Ramos (cell line): ENCODE data around the gene IGSF21.

Experiments used
- in situ Hi-C: fragments of 300-500 bp; cut with MboI; formaldehyde crosslinking; loops from one replicate; pipeline ENCODE4 v1.14.3; 2022; ENCODE audit warnings: low sequenced_read_pairs; ENCODE audit not compliant: unreplicated experiment

IGSF21 gene

DNA sequence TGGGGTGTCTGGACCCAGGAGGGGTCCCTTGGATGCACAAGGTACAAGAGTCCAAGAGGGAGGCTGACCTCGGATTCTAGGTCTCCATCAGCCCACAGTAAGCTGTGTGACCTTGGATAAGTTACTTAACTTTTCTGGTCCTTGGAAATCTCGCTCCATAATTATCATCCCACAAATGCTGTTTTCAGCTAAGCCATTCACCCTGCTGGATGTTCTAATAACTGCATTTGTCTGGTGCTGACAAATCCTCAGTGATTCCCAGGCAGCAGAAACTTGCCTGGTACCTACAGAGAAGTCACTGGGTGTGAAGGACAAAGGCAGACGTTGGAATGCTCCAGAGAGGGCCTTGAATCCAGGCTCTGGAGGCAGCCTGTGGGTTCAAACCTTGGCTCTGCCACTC, 89.7 kb downstream of the IGSF21 start:
- in situ Hi-C loops, result no loop called here

DNA sequence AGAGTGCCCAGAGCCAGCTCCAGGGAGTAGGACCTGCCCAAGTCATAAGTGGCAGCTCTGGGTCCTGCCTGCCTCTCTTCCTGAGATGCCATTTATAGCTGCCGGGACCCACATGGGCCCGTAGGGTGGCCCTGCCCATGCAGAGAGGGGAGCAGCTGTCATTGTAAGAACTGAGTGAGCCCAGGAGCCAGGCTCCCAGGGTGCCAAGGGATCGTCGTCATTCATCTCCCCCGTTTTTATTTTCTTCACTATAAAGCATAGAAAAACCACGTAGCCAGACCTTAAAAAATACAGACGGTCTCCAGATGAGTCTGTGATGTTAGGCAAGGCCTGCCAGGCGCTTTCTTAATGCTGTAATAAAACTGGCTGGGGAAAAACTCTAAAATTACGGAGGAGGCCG, 90.7 kb downstream of the IGSF21 start:
- in situ Hi-C loops, result no loop called here

DNA sequence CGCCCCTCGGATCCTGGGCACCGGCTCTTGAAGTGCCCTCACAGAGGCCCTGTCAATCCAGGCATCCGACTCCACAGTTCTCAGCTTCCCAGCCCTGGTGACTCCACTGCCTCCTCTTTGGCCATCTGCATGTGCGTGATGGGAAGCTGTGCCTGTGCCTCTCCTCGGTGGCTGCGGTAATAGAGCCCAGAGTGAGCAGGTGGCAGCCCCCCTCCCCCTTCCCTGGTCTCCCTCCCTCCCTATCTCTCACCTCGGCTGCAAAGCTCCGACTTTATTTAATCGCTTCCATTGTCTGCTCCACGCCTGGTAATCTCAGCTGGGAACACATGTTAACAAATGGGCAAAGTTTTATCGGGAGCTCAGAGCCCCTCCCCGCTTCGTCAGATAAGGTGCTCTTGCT, 91.9 kb downstream of the IGSF21 start:
- in situ Hi-C loops, result no loop called here

DNA sequence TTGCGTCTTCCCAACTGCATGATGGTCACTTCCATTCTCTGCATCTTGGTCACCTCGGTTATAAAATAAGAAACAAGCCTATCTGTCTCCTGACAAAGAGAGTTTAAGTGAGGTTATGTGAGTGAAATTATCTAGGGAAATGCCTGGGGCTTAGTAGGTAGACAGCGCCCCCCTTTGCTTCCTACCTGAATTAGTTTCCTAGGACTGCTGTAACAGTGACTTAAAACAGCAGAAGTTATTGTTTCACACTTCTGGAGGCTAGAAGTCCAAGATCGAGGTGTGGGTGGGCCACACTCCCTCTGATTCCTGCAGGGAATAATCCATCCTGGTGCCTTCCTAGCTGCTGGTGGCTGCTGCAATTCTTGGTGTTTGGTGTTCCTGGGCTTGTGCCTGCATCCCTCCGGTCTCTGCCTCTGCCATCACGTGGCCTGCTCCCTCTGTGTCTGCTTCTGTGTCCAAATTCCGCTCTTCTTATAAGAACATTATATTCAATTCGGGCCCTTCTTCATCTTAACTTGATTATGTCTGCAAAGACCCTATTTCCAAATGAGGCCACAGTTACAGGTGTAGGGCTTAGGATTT, 92.6 kb downstream of the IGSF21 start:
- in situ Hi-C loops, result no loop called here

DNA sequence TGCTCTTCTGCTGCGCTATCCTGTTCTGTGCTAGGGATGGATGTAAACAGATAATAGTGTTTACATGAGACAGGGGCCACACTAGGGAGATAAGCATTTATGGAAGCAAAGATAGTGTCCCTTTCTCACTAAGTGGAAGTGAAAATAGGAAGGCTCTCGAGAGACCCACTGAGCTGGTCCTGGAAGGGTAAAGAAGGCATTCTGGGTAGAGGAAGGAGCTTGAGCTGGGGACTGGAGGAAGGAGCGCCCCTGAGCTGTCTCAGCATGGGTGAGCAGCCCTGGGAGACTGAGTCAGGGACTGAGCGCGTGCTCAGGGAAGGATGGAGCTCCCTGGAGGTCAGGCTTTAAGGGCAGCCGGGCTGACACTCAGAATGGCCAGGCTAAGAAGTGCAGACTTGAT, 93.3 kb downstream of the IGSF21 start:
- in situ Hi-C loops, result no loop called here

DNA sequence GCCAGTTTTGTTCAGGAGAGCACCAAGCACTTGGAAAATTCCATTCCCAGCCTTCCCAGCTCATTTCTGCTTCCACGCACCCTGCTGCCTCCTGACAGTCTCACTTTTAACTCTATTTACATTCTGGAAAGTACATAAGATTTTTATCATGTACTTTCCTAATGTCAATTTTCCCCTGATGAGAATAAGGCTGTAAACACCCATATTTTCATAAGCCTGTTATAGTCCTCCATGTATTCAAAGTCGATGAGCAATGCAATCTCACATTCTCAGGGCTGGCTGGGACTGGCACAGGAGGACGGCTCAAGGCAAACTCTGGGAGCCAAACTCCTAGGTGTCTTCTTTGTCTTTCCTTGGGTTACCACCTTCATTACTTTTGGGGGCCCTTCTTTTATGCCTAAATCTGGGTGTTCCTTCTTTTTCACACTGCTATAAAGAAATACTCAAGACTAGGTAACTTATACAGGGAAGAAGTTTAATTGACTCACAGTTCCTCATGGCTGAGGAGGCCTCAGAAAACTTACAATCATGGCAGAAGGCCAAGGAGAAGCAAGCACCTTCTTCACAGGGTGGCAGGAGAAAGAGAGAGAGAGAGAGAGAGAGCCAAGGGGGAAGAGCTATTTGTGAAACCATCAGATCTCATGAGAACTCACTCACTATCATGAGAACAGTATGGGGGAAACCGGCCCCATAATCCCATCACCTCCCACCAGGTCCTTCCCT, 94.6 kb downstream of the IGSF21 start:
- in situ Hi-C loops, result no loop called here

DNA sequence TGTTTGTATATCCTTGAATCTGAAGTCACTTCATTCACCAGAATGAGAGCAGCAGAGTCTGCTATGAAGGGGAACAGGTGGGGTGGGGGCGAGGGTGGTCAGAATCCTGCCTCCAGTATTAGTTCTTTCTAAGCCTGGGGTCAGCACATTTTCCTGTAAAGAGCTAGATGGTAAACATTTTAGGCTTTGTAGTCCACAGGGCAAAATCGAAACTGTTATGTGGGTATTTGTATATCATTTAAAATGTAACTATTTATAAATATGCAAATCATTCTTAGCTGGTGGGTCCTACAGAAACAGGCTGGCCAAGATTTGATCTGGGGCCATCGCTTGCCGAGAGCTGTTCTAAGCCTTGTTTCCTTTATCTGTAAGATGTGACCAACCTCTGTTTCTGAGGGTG, 96.0 kb downstream of the IGSF21 start:
- in situ Hi-C loops, result no loop called here

DNA sequence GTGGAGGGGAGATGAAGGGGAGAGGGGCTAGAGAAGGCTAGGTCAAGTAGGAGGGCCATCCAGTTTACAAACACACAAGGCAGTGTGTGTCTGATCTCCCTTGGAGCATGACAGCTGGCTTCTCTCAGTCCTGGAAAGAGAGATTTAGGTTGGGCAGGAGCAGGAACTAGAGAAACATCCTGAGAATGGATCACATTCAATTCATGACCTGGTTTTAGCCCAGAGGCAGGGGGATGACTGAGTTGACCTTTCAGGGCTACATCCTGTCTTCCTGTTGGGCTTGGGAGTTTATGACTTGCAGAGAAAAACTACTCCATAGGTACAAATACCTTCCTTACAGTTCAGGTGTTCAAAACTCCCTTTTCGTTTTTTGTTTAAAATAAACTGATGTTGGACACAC, 97.0 kb downstream of the IGSF21 start:
- in situ Hi-C loops, result no loop called here

DNA sequence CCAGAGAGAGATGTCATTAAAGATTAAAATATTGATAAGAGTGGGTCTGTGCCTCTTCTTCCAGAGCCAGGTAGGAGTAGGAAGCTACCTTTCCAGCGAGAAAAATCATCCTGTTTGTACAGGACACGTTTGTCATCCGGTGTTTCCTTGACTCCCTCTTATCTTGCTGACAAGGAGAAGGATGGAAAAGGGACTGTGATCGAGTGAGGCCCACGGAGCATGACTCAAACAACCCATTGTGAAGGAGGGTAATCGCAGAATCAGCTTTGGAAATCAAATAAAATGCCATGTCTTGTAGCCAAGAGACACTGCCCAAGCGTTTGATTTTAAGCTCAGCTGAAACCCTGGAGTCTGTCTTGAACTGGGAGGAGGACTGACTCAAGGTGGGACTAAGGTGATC, 97.7 kb downstream of the IGSF21 start:
- in situ Hi-C loops, result no loop called here

DNA sequence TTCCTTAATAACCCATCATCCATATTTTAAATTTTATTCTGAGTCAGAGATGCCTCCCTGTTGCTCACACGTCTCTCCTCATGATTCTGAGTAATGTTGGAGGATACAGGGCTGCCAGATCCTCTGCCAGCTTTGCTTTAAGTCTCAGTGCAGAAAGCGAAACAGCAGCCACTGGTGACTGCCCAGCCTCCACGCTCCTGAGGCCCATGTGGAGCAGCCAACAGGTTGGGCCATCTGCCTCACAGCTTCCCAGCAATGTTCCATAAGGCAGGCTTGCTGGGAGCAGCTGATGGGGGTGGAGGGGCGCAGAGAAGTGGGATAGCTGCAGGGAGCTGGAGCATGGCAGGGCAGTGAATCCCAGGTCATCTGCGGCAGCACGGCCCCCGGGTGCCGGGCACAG, 104.2 kb downstream of the IGSF21 start:
- in situ Hi-C loops, result no loop called here

DNA sequence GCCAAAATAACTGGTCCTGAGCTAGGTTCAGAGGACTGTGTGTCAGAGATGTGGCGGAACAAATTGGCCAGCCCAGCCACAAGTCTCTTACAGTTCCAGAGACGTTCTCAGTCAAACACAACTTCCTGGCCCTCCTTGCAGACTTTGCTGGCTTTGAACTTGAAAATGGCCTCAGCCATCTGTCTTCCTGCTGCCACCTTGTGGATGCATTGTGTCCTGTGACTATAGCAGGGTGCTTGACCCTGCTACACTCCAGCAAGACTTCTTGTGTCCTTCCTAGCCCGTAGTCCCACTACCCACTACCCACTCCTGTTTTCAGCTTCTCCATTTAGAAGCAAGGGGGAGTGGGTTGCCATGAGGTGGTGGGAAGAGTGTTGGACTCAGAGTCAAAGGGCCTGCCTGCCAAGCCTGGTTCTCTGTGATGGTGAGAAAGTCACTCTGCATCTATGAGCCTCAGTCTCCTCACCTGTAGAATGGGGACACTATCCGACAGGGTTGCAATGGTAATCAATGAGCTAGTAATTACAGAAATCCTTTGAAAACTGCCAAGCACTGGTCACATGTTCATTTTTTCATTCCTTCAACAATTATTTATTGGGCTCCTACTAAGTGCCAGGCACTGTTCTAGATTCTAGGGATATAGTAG, 109.9 kb downstream of the IGSF21 start:
- in situ Hi-C loops, result no loop called here

DNA sequence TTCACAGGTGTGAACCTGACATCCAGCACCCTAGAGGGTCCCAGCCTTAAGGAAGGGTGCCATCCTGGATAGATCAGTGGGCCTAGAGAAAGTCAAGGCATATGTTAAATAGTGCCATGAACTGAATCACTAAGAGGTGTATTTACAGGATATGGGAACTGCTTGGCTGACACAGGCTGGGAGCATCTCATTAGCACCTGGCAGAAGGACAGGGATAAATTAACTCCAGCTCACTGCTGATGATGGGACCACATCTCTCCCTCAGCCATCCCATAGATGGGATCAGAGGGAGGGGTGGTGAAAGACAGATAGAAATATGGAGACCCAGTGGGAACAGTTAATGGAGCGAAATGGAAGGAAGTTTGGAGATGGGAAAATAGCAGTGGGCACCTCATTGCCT, 122.0 kb downstream of the IGSF21 start:
- in situ Hi-C loops, result no loop called here

DNA sequence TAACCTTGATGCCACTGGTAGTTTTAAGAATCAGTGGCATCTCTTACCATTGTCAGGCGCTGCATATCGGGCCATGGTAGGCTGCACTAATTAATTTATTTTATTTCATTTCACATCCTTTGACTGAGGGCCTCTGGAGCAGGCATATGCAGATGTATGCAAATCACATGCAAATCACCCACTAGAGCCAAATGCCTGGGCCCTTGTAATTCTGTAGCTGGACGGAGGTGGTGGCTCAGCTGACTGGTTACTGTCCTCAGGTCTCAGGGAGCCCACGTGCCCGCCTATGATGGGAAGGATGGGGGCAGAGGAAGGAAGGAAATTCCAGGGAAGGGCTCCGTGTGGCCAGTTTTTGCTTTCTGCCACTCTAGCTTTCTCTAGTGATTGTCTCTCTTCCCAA, 122.7 kb downstream of the IGSF21 start:
- in situ Hi-C loops, result no loop called here

DNA sequence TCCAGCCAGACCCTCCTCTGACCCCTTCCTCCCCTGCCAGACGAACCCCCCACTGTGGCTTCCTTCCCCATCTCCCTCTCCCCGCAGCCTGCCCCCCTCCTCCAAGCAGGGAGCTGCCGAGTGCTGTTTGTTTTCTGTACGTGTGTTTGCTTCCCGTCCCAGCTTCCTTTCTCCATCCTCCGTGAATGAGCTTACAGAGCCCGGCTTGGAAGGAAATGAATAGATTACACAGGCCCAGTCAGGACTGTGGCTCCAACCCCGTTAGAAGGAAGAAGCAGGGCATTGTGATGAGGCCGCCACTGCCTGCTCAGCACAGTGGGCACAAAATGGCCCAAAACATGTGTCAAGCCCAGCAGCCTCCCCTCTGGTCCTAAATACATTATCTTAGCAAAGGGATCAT, 123.2 kb downstream of the IGSF21 start:
- in situ Hi-C loops, result no loop called here

DNA sequence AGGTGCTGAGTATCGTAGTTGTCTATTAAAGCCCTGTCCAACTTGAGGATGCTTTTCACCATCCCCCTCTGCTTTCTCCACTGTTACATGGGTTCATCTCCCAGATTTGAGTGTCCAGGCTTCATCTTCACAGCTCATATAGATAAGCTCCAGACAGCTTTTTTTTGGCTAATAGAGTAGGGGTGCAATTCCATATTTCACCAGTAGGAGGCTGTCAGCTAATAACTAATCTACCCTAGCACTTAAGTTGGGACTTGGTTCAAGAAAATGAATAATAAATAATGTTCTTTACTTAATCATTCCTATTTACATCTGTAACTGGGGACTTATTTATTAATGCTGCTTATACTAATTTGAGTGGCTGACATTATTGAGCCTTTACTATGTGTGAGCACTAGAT, 124.5 kb downstream of the IGSF21 start:
- in situ Hi-C loops, result no loop called here

DNA sequence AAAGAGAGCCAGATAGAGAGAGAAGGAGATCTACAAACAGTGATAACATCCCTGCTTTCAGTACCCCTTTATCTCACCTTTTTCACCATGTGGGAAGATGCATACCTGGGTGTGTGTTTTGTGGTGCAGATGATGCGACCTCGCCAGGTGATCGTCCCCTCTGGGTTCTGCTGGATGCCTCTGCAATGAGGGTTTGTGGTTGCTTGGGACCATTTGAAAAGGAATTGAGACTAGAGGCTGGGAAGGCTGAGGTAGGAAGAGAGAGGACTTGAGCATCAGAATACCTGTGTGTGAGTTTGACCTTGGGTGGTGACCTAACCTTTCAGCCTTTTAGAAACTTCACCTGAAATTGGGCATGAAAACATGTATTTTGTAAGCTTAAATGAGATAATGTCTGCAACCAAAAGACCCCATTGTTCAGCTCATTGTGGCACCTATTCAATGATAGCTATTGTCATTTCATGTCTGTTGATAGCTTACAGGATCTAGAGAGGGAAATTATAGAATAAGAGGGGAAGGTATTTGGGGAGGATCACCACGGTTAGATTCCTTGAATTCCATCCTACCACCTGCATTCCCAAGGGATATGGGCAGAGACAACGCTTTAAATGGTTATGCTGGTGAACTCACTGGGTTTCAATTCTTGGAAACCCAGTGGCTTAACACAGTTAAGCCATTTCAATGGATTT, 125.7 kb downstream of the IGSF21 start:
- in situ Hi-C loops, result no loop called here

DNA sequence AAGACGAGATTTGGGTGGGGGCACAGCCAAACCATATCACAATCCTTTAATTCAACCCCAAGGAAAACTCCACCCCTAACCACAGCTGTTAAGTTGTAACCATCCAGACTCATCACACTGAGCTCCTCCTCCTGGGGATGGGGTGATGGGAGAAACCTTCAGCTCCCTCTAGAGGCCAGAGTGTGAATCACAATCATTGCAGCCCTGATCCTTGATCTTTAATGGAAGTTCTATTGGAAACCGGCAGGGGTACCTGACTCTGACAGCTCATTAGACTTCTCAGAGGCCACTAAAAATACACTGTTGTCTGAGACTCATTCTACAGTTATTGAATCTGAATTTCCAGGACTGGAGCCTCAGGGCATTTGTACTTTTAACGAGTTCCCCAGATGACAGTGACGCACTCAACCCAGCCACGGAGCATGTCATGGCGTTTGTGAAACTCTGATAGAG, 127.2 kb downstream of the IGSF21 start:
- in situ Hi-C loops, result no loop called here

DNA sequence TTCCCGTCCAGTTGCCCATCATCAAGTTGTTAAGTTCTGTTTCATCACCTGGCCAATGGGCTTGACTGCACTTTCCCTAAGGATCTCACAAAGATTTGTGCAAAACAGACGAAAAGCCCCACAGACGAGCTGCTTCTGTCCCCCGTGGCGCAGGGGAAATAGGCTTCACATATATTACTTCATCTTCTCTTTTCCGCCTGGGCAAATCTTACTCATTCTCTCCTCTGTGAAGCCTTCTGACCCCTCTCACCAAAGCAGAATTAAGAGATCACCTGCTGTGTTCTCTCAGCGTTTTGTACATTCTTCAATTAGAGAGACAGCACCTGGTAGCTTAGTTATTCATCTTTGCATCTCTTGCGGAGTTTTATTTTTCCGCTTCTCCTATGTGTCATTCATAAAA, 129.8 kb downstream of the IGSF21 start:
- in situ Hi-C loops, result no loop called here

DNA sequence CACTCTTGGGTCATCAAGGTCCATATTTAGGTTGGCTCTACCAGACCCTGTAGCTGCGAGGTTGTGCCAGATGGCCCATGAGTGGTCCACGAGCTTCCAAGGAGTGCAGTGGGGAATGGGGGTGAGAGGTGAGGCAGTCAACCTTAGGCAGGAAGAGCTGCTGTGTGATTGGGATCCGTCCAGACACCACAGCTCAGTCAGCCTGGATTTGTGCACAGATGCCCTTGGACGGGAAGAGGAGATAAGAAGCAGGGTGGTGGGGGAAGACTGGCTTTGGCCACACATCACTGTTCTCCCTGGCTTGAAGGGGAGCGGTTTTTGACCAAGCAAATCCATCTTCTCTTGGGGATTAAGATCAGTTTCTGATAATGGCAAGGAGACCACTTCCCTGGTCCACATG, 130.6 kb downstream of the IGSF21 start:
- in situ Hi-C loops, result no loop called here

DNA sequence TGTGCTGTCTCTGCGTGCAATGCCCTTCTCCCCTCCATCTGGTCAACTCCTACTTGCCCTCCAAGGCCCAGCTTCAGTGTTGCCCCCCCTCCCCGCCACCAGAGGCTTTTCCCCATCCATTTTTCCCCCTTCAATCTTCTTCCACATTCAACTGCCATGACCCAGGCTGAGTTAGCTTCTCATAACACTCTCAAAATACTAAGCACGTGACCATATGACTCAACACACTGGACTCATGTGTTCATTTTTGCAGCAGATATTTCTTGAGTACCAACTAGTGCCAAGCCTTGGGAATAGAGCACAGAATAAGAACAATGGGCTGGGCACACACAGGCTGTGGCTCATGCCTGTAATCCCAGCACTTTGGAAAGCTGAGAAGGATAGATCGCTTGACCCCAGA, 132.1 kb downstream of the IGSF21 start:
- in situ Hi-C loops, result no loop called here

DNA sequence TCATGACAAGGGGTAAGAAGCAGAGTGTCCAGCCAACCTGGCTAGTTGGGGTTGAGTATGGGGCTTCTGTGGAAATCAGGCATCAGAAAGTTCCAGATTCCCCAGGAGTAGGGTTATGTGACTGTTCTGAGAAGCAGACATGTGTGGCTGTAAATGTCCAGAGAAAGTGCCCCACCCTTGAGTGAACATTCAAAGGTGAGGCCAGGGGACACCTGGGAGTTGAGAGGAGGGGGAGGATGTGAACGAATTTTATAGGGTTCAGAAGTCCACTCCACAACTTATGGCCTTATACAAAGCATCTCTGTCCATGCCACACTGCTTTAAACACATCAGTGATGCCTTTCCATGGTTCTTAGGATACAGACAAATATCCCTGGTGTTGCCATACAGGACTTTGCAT, 133.3 kb downstream of the IGSF21 start:
- in situ Hi-C loops, result no loop called here
